Epithelial cell of prostate (primary cell): ENCODE data around the gene MEOX1.

Experiments
- DNase-seq: peaks from one replicate; pipeline ENCODE4 v3.0.0-alpha.2; 2011; ENCODE audit warnings: low read depth, low spot score
- H3K27ac ChIP-seq: fragments of 450-650 bp; 2 replicates; pipeline ENCODE4 v1.5.1; 2017; ENCODE audit warnings: mild to moderate bottlenecking

The MEOX1 gene

DNA sequence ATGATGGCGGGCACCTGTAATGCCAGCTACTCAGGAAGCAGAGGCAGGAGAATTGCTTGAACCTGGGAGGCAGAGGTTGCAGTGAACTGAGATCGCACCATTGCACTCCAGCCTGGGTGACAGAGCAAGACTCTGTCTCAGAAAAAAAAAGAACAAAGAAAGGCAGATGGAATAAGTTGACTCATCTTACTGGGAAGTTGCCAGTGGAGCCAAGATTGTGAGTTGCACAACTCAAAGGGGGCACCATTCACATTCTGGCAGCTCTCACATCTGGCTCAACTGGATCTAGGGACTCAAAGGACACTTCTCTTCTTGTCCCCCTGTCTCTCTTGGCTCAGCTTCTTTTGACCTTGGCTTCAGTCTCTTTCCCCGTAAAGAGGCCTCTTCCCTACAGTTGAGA, 61.9 kb downstream of the MEOX1 start:
- DNase-seq = no peak
- H3K27ac ChIP-seq = no peak overlapping the region

DNA sequence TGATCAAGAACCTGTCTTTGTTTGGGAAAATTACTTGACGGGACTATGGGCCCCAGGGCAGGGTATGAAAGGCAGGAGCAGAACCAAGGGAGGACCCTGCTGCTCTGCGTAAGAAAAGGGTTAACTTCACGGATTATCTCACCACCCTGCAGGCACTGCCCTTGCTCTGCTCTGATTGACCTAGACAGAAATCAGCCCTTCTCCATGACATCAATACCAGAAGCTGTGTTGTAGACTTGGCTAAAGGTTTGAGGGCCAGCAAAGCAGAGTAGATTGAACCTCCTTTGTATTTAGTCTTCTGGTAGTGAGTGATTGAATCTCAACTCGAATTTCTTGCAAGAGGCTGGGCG, 62.7 kb downstream of the MEOX1 start:
- DNase-seq = no peak
- no peak overlapping the region for H3K27ac ChIP-seq

DNA sequence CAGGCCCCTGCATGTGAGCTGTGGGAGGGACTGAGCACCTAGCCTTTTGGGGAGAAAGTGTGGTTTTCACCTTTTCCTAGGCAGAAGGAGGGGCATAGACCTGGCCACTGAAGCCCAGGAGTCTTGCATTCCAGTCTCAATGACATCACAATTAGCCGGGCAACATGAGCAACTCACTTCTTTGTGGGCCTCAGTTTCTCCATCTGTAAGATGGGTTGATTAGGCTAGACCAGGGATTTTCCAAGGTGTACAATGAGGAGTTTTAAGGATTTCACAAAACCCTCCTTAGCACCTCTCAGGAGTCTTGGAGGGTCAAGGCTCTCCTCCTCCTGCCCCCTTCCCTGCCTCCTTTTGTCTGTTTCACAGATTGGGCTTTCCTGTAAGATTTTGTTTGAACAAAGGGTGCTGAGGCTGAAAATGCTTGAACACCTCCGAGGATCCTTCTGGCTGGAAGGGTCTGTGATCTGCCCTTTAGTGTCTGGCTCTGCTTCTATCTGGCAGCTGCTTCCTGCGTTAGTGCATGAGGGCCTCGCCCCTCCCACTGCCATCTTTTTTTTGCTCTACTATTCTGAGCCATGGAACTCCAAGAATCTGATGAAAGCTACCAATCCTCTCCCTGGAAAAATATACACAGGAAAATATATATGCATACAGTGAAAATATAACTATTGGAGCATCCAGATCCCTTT, 63.2 kb downstream of the MEOX1 start:
- no peak for DNase-seq
- no peak overlapping the region for H3K27ac ChIP-seq

DNA sequence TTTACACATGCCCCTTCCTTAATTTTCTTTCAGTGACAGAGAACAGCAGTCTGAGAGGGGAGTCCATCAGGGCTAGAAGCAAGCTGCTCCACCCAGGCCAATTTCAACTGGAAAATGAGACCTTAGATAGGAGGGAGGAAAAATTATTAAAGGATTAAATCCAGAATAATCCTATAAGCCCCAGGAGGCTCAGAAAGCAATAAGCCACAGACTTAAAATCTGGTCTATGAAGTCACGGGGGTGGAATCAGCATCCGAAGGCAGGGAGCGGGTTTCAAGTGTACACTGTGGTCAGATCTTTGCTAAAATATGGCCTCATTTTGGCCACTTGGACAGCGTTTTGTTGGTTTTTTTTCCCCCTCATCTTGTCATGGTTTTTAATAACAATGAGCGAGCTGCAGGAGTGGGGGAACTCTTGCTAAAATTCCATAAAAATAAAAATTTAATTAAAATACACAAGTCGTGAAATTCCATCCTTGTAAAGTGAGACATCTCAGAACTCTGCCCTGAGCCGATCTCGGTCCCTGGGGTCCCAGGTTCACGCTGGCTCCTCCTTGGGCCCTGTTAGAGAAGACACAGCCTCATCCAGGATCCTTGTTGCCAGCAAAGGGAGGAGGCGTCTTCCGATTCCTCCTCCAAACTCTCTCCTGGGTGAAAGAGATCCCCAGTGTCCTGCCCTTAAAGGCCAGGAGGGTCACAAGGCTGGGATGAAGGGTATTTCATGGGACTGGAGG, 63.9 kb downstream of the MEOX1 start:
- no peak for DNase-seq
- no peak overlapping the region for H3K27ac ChIP-seq

DNA sequence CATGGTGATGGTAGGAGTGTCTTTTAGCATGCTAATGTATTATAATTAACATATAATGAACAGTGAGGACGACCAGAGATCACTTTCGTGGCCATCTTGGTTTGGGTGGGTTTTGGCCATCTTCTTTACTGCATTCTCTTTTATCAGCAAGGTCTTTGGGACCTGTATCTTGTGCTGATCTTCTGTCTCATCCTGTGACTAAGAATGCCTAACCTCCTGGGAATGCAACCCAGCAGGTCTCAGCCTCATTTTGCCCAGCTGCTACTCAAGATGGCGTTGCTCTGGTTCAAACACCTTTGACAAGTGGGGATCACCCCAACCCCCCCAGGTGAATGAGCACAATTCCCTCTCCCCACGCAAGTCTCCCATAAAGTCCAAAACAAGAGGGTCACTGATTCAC, 66.3 kb downstream of the MEOX1 start:
- peak overlapping the region; percentile 21 for H3K27ac ChIP-seq
- DNase-seq = no peak

DNA sequence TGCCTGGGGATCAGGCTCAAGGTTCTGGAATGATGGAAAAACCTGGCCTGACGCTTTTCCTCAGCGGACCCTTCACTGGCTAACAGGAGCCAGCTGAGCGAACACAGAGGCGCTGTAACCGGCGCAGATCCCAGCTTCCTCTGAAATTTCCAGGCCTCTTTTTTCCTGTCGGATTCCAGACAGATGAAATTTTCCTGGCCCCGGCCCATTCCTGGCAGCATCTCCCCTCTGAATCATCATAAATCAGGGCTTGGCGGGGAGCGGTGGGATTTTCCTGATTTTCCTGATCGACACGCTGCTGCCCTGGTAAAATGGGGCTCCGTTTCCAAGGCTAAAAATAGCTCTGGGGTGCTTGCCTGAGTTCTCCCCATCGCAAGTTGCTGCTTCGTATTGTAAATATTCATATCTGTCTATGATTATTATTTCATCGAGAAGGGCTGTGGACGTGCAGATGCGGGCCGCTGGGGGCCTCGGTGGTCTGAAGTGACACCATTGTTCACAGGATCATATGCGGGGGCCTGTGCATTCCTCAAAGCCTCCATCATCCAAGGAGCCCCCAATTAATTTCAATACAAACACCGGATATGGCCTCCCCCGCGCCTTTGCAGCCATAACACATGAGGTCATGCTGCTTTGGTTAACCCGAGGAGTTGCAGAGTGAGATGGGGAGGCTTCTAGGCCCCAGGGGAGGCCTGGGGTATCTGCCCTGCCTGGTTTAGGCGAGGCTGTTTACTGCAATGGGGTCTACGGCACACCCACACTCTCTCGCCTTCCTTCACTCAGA, 69.8 kb downstream of the MEOX1 start:
- no peak for DNase-seq
- peak overlapping the region; percentile 24 for H3K27ac ChIP-seq

DNA sequence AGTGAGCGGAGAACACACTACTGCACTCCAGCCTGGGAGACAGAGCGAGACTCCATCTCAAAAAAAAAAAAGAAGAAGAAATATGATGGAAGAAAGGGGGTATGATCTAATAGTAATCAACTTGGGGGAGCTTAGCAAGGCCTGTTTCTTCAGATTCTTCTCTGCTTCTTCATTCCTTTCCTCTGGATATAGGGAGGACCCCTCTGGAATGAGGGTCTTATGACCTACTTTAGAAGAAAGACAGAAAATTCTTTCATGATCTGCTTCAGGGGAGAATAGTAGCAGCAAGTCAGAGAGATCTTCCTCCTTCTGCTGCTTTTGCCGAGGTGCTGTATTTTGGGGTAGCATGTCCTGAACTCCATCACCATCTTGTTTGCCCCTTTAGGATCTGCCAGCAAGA, 70.7 kb downstream of the MEOX1 start:
- DNase-seq = no peak

More for the DNA sequence above, 70.7 kb downstream of the MEOX1 start:
- no peak overlapping the region for H3K27ac ChIP-seq
